ENCODE data around the gene CHI3L2. TPM values are rescaled to one million over a fixed set of nuclear protein-coding genes. Genes with fewer than 3 reads are reported as not detected.

Gene CHI3L2
- 0.20 to 0.41 TPM (median 0.35 TPM) in 5 replicates for total RNA-seq (2022; extraction: Qiagen RNA extraction)

GRCh38 chr1:111227434-111227833 lies at the start of gene CHI3L2:
TSS of gene CHI3L2 (plus strand) at chr1:111227713. CDS start at chr1:111227730, 17 bp downstream.

GRCh38 chr1:111199881-111200801 lies 27.4 kb upstream of the CHI3L2 start, which contains the start of gene DENND2D:
TSS of gene DENND2D (minus strand) at chr1:111200646. CDS start at chr1:111200459, 187 bp downstream.

GRCh38 chr1:111290630-111291029 lies 63.1 kb downstream of the CHI3L2 start, which contains the start of gene CHIA:
TSS of gene CHIA (plus strand) at chr1:111290851. CDS start at chr1:111310468, 19,617 bp downstream.

Other genes with a start within 250 kb of the CHI3L2 start
- 16.8 to 21.1 TPM (median 19.4 TPM) in 5 replicates for gene DRAM2, start 87.6 kb upstream of the CHI3L2 start, total RNA-seq (2022; extraction: Qiagen RNA extraction)
- 11.4 to 15.3 TPM (median 14.1 TPM) in 5 replicates for gene CEPT1, start 87.5 kb upstream of the CHI3L2 start, total RNA-seq (2022; extraction: Qiagen RNA extraction)
- gene DENND2D, start 27.1 kb upstream of the CHI3L2 start, total RNA-seq (2022; extraction: Qiagen RNA extraction): 1.0 to 1.3 TPM (median 1.1 TPM) in 5 replicates
- not detected in 5 replicates for gene CHIA, start 63.1 kb downstream of the CHI3L2 start, total RNA-seq (2022; extraction: Qiagen RNA extraction)
- gene OVGP1, start 200.0 kb downstream of the CHI3L2 start, total RNA-seq (2022; extraction: Qiagen RNA extraction): 0.68 to 1.1 TPM (median 0.91 TPM) in 5 replicates
- 33.3 to 45.9 TPM (median 40.8 TPM) in 5 replicates for gene WDR77, start 221.5 kb downstream of the CHI3L2 start, total RNA-seq (2022; extraction: Qiagen RNA extraction)
- 233 to 282 TPM (median 248 TPM) in 5 replicates for gene ATP5PB, start 221.8 kb downstream of the CHI3L2 start, total RNA-seq (2022; extraction: Qiagen RNA extraction)
- gene C1orf162, start 246.3 kb downstream of the CHI3L2 start, total RNA-seq (2022; extraction: Qiagen RNA extraction): 0.07 to 0.25 TPM (median 0.12 TPM) in 5 replicates

Measured in A549 treated with dexamethasone at 1 μM for 4 hours (cell line).